Measurements from ENCODE around the gene HIPK3.

The HIPK3 gene

DNA sequence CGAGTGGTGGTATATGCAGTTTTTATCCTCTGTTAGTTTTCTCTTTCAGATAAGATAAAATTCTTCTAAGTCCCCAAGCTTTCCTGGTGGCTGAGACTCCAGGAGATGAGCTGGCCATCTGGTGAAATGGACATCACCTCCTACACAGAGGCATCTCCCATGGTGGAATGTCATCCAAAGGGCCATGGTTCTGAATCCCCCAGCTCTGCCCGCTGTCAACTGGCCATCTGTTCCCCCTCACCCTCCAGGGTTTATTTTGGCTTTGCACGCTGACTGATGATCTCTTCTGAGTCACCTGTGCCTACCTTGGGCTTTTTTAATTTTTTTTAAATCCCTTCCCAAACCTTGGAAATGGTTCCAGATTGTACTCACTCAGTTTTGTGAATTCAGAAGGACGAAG is 142.2 kb downstream of the HIPK3 start:
- TF ChIP-seq, protein P1, sequence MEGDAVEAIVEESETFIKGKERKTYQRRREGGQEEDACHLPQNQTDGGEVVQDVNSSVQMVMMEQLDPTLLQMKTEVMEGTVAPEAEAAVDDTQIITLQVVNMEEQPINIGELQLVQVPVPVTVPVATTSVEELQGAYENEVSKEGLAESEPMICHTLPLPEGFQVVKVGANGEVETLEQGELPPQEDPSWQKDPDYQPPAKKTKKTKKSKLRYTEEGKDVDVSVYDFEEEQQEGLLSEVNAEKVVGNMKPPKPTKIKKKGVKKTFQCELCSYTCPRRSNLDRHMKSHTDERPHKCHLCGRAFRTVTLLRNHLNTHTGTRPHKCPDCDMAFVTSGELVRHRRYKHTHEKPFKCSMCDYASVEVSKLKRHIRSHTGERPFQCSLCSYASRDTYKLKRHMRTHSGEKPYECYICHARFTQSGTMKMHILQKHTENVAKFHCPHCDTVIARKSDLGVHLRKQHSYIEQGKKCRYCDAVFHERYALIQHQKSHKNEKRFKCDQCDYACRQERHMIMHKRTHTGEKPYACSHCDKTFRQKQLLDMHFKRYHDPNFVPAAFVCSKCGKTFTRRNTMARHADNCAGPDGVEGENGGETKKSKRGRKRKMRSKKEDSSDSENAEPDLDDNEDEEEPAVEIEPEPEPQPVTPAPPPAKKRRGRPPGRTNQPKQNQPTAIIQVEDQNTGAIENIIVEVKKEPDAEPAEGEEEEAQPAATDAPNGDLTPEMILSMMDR (IDR thresholded peaks at IDR 0.05), result no peak

- TF ChIP-seq, protein P1 (IDR thresholded peaks at IDR 0.05), result no peak
Measured at GRCh38 chr11:33402066-33402465, 144.9 kb downstream of the HIPK3 start.

DNA sequence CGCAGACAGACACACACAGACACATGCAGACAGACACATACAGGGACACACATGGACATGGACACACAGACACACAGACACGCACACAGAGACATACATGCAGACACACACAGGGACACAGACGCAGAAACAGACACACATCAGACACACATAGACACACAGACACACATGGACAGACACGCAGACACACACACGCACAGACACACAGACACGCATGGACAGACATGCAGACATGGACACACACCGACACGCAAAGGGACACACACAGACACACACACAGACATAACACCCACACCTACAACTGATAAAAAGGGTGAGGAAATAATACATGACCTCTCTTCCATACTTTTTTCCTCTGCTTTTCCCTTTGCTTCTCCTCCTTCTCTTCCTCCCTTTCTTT is 146.2 kb downstream of the HIPK3 start:
- TF ChIP-seq, protein P1 (IDR thresholded peaks at IDR 0.05), result no peak

- TF ChIP-seq, protein P1 (IDR thresholded peaks at IDR 0.05), result no peak
Measured at GRCh38 chr11:33405834-33406602, 148.8 kb downstream of the HIPK3 start.
